Central memory CD8-positive, alpha-beta T cell (primary cell): ENCODE measurements around the gene STK24.

Experiments used
- ATAC-seq: fragments of 150-1000 bp; cut with Tn5 transposase; replicated peaks from 2 replicates; pipeline ENCODE4 v1.10.0; 2022; ENCODE audit warnings: mild to moderate bottlenecking, moderate FRiP score, moderate number of reproducible peaks; ENCODE audit not compliant: poor library complexity, severe bottlenecking; ENCODE audit errors: extremely low read depth
- DNase-seq, 2 donors: peaks; one replicate each; pipeline ENCODE4 v3.0.0; 2021; ENCODE audit warnings: low spot score in 2 of 2
- H3K27ac Mint-ChIP-seq: one replicate; pipeline ENCODE4 v1.8.0; 2022; ENCODE audit warnings: low read depth, mild to moderate bottlenecking, moderate library complexity, mixed read lengths
- H3K27me3 Mint-ChIP-seq: one replicate; pipeline ENCODE4 v1.8.0; 2022; ENCODE audit warnings: mixed read lengths
- H3K36me3 Mint-ChIP-seq: one replicate; pipeline ENCODE4 v1.8.0; 2022; ENCODE audit warnings: mild to moderate bottlenecking, moderate library complexity, mixed read lengths; ENCODE audit not compliant: insufficient read depth
- H3K4me1 Mint-ChIP-seq: one replicate; pipeline ENCODE4 v1.8.0; 2022; ENCODE audit warnings: mixed read lengths
- H3K4me3 Mint-ChIP-seq: one replicate; pipeline ENCODE4 v1.8.0; 2022; ENCODE audit warnings: mild to moderate bottlenecking, moderate library complexity, mixed read lengths
- H3K9me3 Mint-ChIP-seq: one replicate; pipeline ENCODE4 v1.8.0; 2022; ENCODE audit warnings: mixed read lengths

The STK24 gene

DNA sequence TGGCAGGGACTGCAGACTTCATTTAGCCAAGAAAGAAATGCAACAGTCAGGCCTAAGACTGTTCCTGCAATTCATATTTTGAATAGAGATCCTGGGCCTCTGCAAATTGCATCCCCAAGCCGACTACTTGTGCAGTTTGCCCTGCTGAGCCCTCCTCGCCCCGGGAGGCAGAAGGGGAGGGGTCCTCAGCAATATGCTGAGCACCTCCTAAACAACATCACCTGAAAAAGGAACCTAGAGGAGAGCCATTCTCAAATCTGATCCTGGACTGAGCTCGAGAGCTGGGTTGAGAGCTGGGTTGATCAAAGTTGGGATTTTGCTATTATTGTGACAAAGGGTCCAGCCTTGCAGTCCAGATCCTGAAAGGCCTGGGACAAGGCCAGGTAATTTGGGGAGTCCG, 129.8 kb downstream of the STK24 start:
- Mint-ChIP-seq H3K27me3 (no peaks in the 10 kb centered on the region), H3K27ac (peak overlapping the region; percentile 52), H3K4me3 (no peak overlapping the region), H3K4me1 (peaks cover 17% of the 10 kb centered on the region), H3K36me3 (peaks cover 21% of the 10 kb centered on the region), H3K9me3 (no peaks in the 10 kb centered on the region)
- DNase-seq (no peak), ATAC-seq (no peak)

GRCh38 chr13:98446234-98446621, 130.7 kb downstream of the STK24 start:
- ATAC-seq (no peak), DNase-seq (no peak)
- no peaks in the 10 kb centered on the region for H3K27me3 Mint-ChIP-seq
- H3K36me3 Mint-ChIP-seq: peaks cover 16% of the 10 kb centered on the region
- no peak overlapping the region for H3K4me3 Mint-ChIP-seq
- no peaks in the 10 kb centered on the region for H3K9me3 Mint-ChIP-seq
- H3K4me1 Mint-ChIP-seq: peaks cover 8% of the 10 kb centered on the region
- H3K27ac Mint-ChIP-seq: peak overlapping the region; percentile 52

GRCh38 chr13:98445340-98446233, 131.3 kb downstream of the STK24 start:
- H3K27ac Mint-ChIP-seq: peak overlapping the region; percentile 52
- ATAC-seq: peak; percentile 96
- no peaks in the 10 kb centered on the region for H3K27me3 Mint-ChIP-seq
- peak overlapping the region; percentile 50 for H3K4me3 Mint-ChIP-seq
- no peaks in the 10 kb centered on the region for H3K9me3 Mint-ChIP-seq
- H3K4me1 Mint-ChIP-seq: peaks cover 5% of the 10 kb centered on the region
- peaks cover 16% of the 10 kb centered on the region for H3K36me3 Mint-ChIP-seq
- DNase-seq: peak; percentile 64 to 70

DNA sequence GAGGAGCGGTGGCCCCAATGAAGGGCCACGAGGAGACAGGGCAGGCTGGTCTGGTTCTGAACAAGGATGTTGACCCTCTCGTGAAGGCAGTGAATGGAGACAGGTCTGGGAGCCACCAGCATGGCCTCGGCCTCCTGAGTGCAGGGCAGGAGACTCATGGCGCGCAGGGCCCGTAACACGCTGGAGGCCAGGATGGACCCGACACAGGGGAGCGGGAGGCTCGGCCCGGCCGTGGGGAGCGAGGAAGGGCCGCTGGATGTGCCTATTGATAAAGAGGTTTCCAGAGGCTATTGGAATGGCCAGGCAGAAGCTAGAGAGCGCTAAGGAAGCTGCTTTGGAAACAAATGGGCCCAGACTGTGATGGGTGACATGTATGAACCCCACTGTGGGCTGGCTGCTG, 132.5 kb downstream of the STK24 start:
- no peak overlapping the region for H3K4me3 Mint-ChIP-seq
- peak overlapping the region; percentile 83 for H3K27ac Mint-ChIP-seq
- DNase-seq (no peak), ATAC-seq (no peak)
- peaks cover 14% of the 10 kb centered on the region for H3K36me3 Mint-ChIP-seq
- H3K4me1 Mint-ChIP-seq: peaks cover 5% of the 10 kb centered on the region
- no peaks in the 10 kb centered on the region for H3K9me3 Mint-ChIP-seq
- H3K27me3 Mint-ChIP-seq: no peaks in the 10 kb centered on the region

DNA sequence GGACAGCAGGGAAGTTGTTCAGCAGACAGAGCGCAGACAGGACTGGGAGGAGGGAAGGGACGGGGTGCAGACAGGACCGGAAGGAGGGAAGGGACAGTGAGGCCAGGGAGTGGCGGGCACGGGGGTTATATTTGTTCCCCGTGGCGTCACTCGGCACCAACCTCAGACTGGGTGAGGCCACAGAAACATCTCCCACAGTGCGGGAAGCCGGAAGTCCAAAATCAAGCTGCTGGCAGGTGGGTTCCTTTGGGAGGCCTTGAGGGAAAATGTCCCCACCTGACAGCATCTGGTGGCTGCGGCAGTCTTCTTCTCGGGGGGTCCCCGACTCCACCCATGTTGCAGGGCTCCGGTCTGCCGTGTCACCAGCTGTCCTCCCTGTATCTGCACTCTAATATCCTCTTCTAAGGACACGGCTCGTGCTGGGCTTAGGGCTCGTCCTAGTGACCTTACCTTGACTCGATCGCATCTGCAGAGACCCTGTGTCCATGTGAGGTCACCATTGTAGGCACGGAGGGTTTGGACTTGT, 133.0 kb downstream of the STK24 start:
- Mint-ChIP-seq H3K4me3 (no peak overlapping the region), H3K27ac (peak overlapping the region; percentile 83), H3K9me3 (no peaks in the 10 kb centered on the region), H3K4me1 (peaks cover 5% of the 10 kb centered on the region), H3K27me3 (no peaks in the 10 kb centered on the region), H3K36me3 (peaks cover 15% of the 10 kb centered on the region)
- DNase-seq (no peak), ATAC-seq (no peak)

GRCh38 chr13:98443329-98443728, 133.6 kb downstream of the STK24 start:
- peaks cover 15% of the 10 kb centered on the region for H3K36me3 Mint-ChIP-seq
- ATAC-seq (no peak), DNase-seq (no peak)
- H3K4me1 Mint-ChIP-seq: peaks cover 5% of the 10 kb centered on the region
- no peaks in the 10 kb centered on the region for H3K9me3 Mint-ChIP-seq
- H3K27me3 Mint-ChIP-seq: no peaks in the 10 kb centered on the region
- H3K27ac Mint-ChIP-seq: peak overlapping the region; percentile 83
- H3K4me3 Mint-ChIP-seq: no peak overlapping the region

DNA sequence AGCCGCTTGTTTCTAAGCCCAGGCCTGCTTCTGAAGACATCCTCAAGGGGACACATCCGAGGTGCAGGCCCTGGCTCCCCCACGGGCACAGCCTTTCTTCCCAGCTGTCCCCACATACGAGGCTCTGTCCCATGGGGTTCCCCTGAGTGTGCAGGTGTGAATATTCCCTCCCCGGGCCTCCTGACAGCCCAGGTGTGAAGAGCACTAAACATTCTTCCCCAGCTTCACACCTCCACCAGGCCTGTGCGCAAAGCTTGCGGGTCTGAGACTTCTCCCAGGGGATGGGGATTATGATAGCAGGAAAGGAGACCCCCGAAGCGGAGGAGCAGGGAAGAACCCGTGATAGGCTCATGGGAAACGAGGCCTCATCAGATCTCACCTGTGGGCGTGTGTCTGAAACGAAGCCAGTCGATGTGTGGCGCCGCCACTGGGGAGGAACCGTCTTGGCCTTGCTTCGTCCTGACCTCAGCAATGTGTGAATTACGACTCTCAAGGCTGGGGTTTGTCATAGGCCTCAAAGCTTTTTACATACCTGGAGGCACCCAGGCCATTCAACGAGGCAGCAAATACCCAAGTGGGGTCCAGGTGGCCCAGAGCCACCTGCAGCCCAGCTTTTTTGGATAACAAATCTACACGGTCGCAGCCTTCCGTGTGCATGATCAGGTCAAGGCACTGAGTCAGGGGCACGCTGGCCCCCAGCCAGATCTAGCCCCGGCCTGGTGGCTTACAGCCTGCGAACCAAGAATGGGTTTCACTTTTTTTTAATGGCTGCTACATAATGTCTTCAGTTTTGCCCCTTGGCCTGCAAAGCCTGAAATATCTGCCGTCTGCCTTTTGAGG, 134.3 kb downstream of the STK24 start:
- Mint-ChIP-seq H3K36me3 (peaks cover 15% of the 10 kb centered on the region), H3K4me1 (peaks cover 5% of the 10 kb centered on the region), H3K27ac (peak overlapping the region; percentile 61), H3K4me3 (no peak overlapping the region), H3K27me3 (peaks cover under 1% of the 10 kb centered on the region), H3K9me3 (no peaks in the 10 kb centered on the region)
- ATAC-seq (no peak), DNase-seq (no peak)

- H3K36me3 Mint-ChIP-seq: peaks cover 9% of the 10 kb centered on the region
- no peak overlapping the region for H3K4me3 Mint-ChIP-seq
- ATAC-seq (no peak), DNase-seq (no peak)
- peaks cover 5% of the 10 kb centered on the region for H3K4me1 Mint-ChIP-seq
- peaks cover 9% of the 10 kb centered on the region for H3K27me3 Mint-ChIP-seq
- no peaks in the 10 kb centered on the region for H3K9me3 Mint-ChIP-seq
- no peak overlapping the region for H3K27ac Mint-ChIP-seq
Observed at GRCh38 chr13:98441056-98441676, 135.7 kb downstream of the STK24 start.

DNA sequence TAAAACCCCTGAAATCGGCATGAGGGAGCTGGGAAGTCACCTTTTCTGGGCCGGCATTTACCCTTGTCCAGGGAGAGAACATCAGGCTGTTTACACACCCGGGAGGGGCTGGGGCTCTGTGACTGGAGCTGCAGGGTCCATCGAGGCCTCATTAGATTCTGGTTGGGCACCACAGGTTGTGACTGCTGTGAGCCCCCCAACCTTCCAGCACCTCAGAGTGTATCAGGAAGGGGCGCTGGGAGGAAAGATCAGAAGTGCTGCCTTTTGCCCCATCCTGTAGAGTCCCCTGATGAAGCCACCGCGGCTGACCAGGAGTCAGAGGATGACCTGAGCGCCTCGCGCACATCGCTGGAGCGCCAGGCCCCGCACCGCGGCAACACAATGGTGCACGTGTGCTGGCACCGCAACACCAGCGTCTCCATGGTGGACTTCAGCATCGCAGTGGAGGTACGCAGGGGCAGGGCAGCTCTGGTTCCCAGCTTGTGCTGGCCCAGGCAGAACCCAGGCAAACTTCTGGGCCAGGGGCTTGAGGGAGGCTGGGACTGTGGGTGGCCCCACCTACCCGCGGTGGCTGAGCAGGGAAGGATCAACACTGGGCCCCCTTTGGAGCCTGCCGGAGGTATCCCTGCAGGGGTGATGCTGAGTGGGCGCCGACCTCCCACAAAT, 136.4 kb downstream of the STK24 start:
- Mint-ChIP-seq H3K4me1 (peaks cover 3% of the 10 kb centered on the region), H3K36me3 (peaks cover 7% of the 10 kb centered on the region)

GRCh38 chr13:98439896-98440295, 137.0 kb downstream of the STK24 start:
- Mint-ChIP-seq H3K4me3 (no peak overlapping the region), H3K27me3 (peaks cover 9% of the 10 kb centered on the region), H3K36me3 (peaks cover 7% of the 10 kb centered on the region), H3K4me1 (no peaks in the 10 kb centered on the region), H3K9me3 (no peaks in the 10 kb centered on the region), H3K27ac (no peak overlapping the region)
- no peak for DNase-seq
- no peak for ATAC-seq

More for the DNA sequence above, 136.4 kb downstream of the STK24 start:
- no peaks in the 10 kb centered on the region for H3K9me3 Mint-ChIP-seq
- H3K27ac Mint-ChIP-seq: no peak overlapping the region
- DNase-seq (no peak), ATAC-seq (no peak)
- H3K4me3 Mint-ChIP-seq: no peak overlapping the region
- H3K27me3 Mint-ChIP-seq: peaks cover 9% of the 10 kb centered on the region

GRCh38 chr13:98439126-98439828, 137.6 kb downstream of the STK24 start:
- no peak overlapping the region for H3K4me3 Mint-ChIP-seq
- no peaks in the 10 kb centered on the region for H3K9me3 Mint-ChIP-seq
- H3K36me3 Mint-ChIP-seq: peaks cover 7% of the 10 kb centered on the region
- no peak overlapping the region for H3K27ac Mint-ChIP-seq
- ATAC-seq: no peak
- H3K4me1 Mint-ChIP-seq: no peaks in the 10 kb centered on the region
- peaks cover 9% of the 10 kb centered on the region for H3K27me3 Mint-ChIP-seq
- no peak for DNase-seq
